NCI-H510A treated with DMSO at 0.1 percent for 48 hours (cell line): ENCODE results near the gene LILRA1.
"Not testable (repeated sequence)": the region's sequence is repeated elsewhere in the genome, so short reads cannot be mapped to it uniquely, and the experiment has no call there.

Experiments used
- DNase-seq: peaks from one replicate; lab custom pipeline; 2025; lab: John Stamatoyannopoulos, UW

The LILRA1 gene

GRCh38 chr19:54577334-54577733 lies 16.1 kb upstream of the LILRA1 start:
- no peak for DNase-seq

GRCh38 chr19:54578268-54578667 lies 15.2 kb upstream of the LILRA1 start:
- not testable (repeated sequence) for DNase-seq

GRCh38 chr19:54586397-54586796 lies 7.0 kb upstream of the LILRA1 start:
- no peak for DNase-seq

GRCh38 chr19:54587026-54587425 lies 6.4 kb upstream of the LILRA1 start:
- DNase-seq = no peak

GRCh38 chr19:54593931-54594626 lies 647 bp downstream of the LILRA1 start:
- DNase-seq = not testable (repeated sequence)

- no peak for DNase-seq
These were observed 1.3 kb downstream of the LILRA1 start for GRCh38 chr19:54594737-54595136.

- DNase-seq = not testable (repeated sequence)
These were observed 2.4 kb downstream of the LILRA1 start for GRCh38 chr19:54595680-54596436.

- no peak for DNase-seq
These were observed 6.8 kb downstream of the LILRA1 start for GRCh38 chr19:54600212-54600611.

GRCh38 chr19:54606230-54606629 lies 12.8 kb downstream of the LILRA1 start:
- no peak for DNase-seq

GRCh38 chr19:54606891-54607784 lies 13.7 kb downstream of the LILRA1 start:
- DNase-seq = no peak

- no peak for DNase-seq
These were observed 14.3 kb downstream of the LILRA1 start for GRCh38 chr19:54607785-54608150.

- DNase-seq = no peak
These were observed 14.8 kb downstream of the LILRA1 start for GRCh38 chr19:54608205-54608604.

- DNase-seq = no peak
These were observed 15.4 kb downstream of the LILRA1 start for GRCh38 chr19:54608792-54609191.

- DNase-seq = no peak
These were observed 15.9 kb downstream of the LILRA1 start for GRCh38 chr19:54609356-54609791.

GRCh38 chr19:54612428-54612827 lies 19.0 kb downstream of the LILRA1 start:
- no peak for DNase-seq

- no peak for DNase-seq
These were observed 21.3 kb downstream of the LILRA1 start for GRCh38 chr19:54614726-54615125.

- no peak for DNase-seq
These were observed 22.6 kb downstream of the LILRA1 start for GRCh38 chr19:54616057-54616456.

- no peak for DNase-seq
These were observed 23.6 kb downstream of the LILRA1 start for GRCh38 chr19:54616821-54617560.

- DNase-seq = no peak
These were observed 27.0 kb downstream of the LILRA1 start for GRCh38 chr19:54620464-54620863.

GRCh38 chr19:54622431-54622830 lies 29.0 kb downstream of the LILRA1 start:
- no peak for DNase-seq

GRCh38 chr19:54624234-54624633 lies 30.8 kb downstream of the LILRA1 start:
- not testable (repeated sequence) for DNase-seq
